OCI-LY3 (cell line): Measurements from ENCODE around the gene CLSTN1.
A peak's percentile ranks its signal among the peaks of the same experiment; 100 is the strongest.

Source experiments
- H2AFZ ChIP-seq: fragments of 200-600, 300-600 bp; shearing (Covaris generic); 2 replicates; pipeline ENCODE4 v1.6.0; 2014; ENCODE audit warnings: antibody characterized with exemption, low read depth, low read length
- H3K27ac ChIP-seq: fragments of 200-600, 300-600 bp; sonication (generic); 2 replicates; pipeline ENCODE4 v1.5.1; 2014; ENCODE audit warnings: mild to moderate bottlenecking, low read length, moderate library complexity, mixed read lengths
- H3K27me3 ChIP-seq: fragments of 200-600, 300-600 bp; sonication (generic); 2 replicates; pipeline ENCODE4 v1.6.1; 2014; ENCODE audit warnings: low read depth, low read length, mixed read lengths
- H3K36me3 ChIP-seq: fragments of 200-600, 300-600 bp; sonication (generic); replicated peaks from 2 replicates; pipeline ENCODE3; 2014; ENCODE audit warnings: low read depth, low read length, mixed read lengths
- H3K4me1 ChIP-seq: fragments of 300-600, 200-600 bp; sonication (generic); 2 replicates; pipeline ENCODE4 v1.6.1; 2014; ENCODE audit warnings: low read length, mixed read lengths
- H3K4me2 ChIP-seq: fragments of 200-600, 300-600 bp; sonication (generic); 2 replicates; pipeline ENCODE4 v1.6.1; 2014; ENCODE audit warnings: low read length, mixed read lengths
- H3K4me3 ChIP-seq: fragments of 300-600, 200-600 bp; sonication (generic); 2 replicates; pipeline ENCODE4 v1.5.1; 2014; ENCODE audit warnings: antibody characterized with exemption, mild to moderate bottlenecking, low read length, moderate library complexity
- H3K79me2 ChIP-seq: fragments of 300-600, 200-600 bp; shearing (Covaris generic); 2 replicates; pipeline ENCODE4 v1.6.1; 2014; ENCODE audit warnings: mild to moderate bottlenecking, low read length, mixed read lengths
- H3K9ac ChIP-seq: fragments of 300-600, 200-600 bp; shearing (Covaris generic); 2 replicates; pipeline ENCODE4 v1.6.0; 2014; ENCODE audit warnings: mild to moderate bottlenecking, low read length, moderate library complexity
- H3K9me3 ChIP-seq: fragments of 200-600, 300-600 bp; shearing (Covaris generic); 2 replicates; pipeline ENCODE4 v1.6.1; 2014; ENCODE audit warnings: low read length, mixed read lengths; ENCODE audit not compliant: insufficient read depth
- H4K20me1 ChIP-seq: fragments of 200-600, 300-600 bp; sonication (generic); 2 replicates; pipeline ENCODE4 v1.6.1; 2016; ENCODE audit warnings: low read length, mixed read lengths; ENCODE audit not compliant: insufficient read depth
- EZH2phosphoT487 ChIP-seq: fragments of 200-600 bp; shearing (Covaris generic); IDR thresholded peaks from 2 replicates; pipeline ENCODE4 v1.6.1; 2018; ENCODE audit warnings: antibody characterized with exemption, mixed run types, low read depth
- TF ChIP-seq, protein P1 (sequence below): fragments of 200-600, 300-600 bp; sonication (generic); IDR thresholded peaks from 2 replicates; pipeline ENCODE4 v1.5.1; 2014; ENCODE audit warnings: antibody characterized with exemption, low read length, low read depth

CLSTN1 gene

DNA sequence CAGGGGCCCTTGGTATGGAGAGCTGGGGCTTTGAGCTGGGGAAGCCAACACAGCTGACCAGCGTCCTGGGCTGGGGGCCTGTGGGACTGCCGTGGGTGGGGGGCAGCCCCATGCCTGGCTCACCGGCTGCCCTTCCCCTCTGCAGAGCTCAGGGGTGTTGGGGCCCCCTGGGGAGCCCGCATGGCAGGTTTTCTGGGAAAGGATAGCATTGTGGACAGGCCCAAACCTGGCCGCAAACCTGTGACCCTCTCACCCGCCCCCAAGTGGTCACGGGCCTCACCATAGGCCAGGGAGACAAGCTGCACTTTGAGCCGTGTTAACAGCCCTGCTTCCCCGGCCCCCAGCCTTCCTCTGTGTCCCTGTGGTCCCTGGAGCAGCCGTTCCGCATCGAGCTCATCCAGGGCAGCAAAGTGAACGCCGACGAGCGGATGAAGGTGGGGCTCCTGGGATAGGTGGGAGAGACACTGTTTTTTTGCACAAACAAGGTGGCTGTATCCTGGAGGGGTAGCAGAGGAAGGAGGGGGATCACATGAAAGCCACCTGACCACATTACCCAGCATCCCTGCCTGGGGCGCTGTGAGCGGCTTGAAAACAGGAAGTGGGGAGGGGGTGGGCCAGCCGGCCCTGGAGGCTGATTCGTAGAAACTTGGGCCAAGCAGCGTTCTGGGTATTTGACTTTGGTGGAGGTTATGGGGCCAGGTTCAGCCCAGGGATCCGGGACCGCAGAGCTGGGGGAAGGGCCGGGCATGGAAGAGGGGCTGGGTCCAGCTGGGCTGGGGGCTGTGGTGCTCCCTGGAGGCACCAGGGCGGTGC, 106.4 kb downstream of the CLSTN1 start:
- peaks cover 35% of the 10 kb centered on the region for H3K4me1 ChIP-seq
- H4K20me1 ChIP-seq = 0 out of 2 replicates have a peak, but pooled peaks cover 6% of the 10 kb centered on the region
- peak overlapping the region; percentile 13; the same call in 1 of the 2 replicates for H3K9ac ChIP-seq
- no peaks in the 10 kb centered on the region for H3K9me3 ChIP-seq
- peak overlapping the region; percentile 36 for H3K4me2 ChIP-seq
- no peak overlapping the region for H2AFZ ChIP-seq
- no peaks in the 10 kb centered on the region for H3K27me3 ChIP-seq
- H3K4me3 ChIP-seq = peak overlapping the region; percentile 39
- TF ChIP-seq EZH2phosphoT487 = no peak
- TF ChIP-seq, protein P1, sequence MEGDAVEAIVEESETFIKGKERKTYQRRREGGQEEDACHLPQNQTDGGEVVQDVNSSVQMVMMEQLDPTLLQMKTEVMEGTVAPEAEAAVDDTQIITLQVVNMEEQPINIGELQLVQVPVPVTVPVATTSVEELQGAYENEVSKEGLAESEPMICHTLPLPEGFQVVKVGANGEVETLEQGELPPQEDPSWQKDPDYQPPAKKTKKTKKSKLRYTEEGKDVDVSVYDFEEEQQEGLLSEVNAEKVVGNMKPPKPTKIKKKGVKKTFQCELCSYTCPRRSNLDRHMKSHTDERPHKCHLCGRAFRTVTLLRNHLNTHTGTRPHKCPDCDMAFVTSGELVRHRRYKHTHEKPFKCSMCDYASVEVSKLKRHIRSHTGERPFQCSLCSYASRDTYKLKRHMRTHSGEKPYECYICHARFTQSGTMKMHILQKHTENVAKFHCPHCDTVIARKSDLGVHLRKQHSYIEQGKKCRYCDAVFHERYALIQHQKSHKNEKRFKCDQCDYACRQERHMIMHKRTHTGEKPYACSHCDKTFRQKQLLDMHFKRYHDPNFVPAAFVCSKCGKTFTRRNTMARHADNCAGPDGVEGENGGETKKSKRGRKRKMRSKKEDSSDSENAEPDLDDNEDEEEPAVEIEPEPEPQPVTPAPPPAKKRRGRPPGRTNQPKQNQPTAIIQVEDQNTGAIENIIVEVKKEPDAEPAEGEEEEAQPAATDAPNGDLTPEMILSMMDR = no peak
- H3K36me3 ChIP-seq = peaks cover 56% of the 10 kb centered on the region
- peaks cover 17% of the 10 kb centered on the region for H3K79me2 ChIP-seq
- peak overlapping the region; percentile 67 for H3K27ac ChIP-seq

DNA sequence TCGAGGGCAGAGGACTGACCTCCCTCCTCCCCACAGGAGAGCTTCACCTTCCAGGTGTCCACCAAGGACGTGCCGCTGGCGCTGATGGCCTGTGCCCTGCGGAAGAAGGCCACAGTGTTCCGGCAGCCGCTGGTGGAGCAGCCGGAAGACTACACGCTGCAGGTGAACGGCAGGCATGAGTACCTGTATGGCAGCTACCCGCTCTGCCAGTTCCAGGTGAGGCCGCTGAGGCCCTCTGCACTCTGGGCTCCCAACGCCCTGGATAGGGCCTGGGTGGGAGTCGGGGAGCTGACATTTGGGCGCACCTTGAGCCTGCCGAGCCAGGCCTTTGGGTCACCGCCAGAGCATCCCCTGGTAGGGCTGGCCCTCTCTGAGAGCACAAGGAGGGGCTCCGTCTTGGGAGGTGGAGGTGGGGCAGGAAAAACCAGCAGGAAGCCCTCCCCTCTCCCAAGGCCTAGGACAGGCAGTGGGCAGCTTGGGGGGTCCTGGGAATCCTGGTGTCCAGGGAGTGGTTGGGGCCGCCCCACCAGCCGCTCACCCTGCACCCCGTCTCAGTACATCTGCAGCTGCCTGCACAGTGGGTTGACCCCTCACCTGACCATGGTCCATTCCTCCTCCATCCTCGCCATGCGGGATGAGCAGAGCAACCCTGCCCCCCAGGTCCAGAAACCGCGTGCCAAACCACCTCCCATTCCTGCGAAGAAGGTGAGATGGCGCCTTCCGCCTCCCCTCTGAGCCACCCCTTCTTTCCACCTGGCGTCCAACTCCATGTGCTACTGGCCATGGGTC, 107.2 kb downstream of the CLSTN1 start:
- peak overlapping the region; percentile 67 for H3K27ac ChIP-seq
- H3K27me3 ChIP-seq = no peaks in the 10 kb centered on the region
- 0 out of 2 replicates have a peak, but pooled peaks cover 6% of the 10 kb centered on the region for H4K20me1 ChIP-seq
- peak overlapping the region; percentile 39; the same call in 1 of the 2 replicates for H3K4me3 ChIP-seq
- peaks cover 48% of the 10 kb centered on the region for H3K36me3 ChIP-seq
- peaks cover 21% of the 10 kb centered on the region for H3K79me2 ChIP-seq
- no peak overlapping the region for H2AFZ ChIP-seq
- no peaks in the 10 kb centered on the region for H3K9me3 ChIP-seq
- H3K4me2 ChIP-seq = peak overlapping the region; percentile 36
- H3K4me1 ChIP-seq = peaks cover 34% of the 10 kb centered on the region
- peak overlapping the region; percentile 13; the same call in 1 of the 2 replicates for H3K9ac ChIP-seq
- TF ChIP-seq, protein P1 = no peak
- no peak for TF ChIP-seq EZH2phosphoT487

DNA sequence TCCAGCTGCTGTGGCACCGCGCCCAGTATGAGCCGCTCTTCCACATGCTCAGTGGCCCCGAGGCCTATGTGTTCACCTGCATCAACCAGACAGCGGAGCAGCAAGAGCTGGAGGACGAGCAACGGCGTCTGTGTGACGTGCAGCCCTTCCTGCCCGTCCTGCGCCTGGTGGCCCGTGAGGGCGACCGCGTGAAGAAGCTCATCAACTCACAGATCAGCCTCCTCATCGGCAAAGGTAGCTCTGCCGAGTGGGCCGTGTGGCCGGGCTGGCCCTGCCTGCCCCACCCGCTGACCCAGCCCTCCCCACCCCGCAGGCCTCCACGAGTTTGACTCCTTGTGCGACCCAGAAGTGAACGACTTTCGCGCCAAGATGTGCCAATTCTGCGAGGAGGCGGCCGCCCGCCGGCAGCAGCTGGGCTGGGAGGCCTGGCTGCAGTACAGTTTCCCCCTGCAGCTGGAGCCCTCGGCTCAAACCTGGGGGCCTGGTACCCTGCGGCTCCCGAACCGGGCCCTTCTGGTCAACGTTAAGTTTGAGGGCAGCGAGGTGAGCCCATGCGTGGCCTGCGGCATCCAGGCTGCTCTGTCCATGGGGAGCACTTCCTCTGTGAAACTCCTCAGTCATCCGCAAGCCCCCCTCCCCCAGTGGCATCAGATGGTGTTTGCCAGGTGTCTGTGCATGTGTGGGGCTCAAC, 108.1 kb downstream of the CLSTN1 start:
- Histone ChIP-seq H3K27me3 (no peaks in the 10 kb centered on the region), H2AFZ (no peak overlapping the region), H3K9me3 (no peaks in the 10 kb centered on the region), H3K4me1 (peaks cover 26% of the 10 kb centered on the region), H3K4me3 (no peak overlapping the region), H3K27ac (no peak overlapping the region), H4K20me1 (0 out of 2 replicates have a peak, but pooled peaks cover 6% of the 10 kb centered on the region), H3K79me2 (peaks cover 27% of the 10 kb centered on the region), H3K4me2 (no peak overlapping the region), H3K9ac (no peak overlapping the region), H3K36me3 (peaks cover 39% of the 10 kb centered on the region)
- no peak for TF ChIP-seq EZH2phosphoT487
- TF ChIP-seq, protein P1 = no peak
